Kidney (tissue), 14 donors: ENCODE results near the gene PEX14. TPM values are rescaled to one million over a fixed set of nuclear protein-coding genes. Genes with fewer than 3 reads are reported as not detected.

ENCODE experiments used
- DNase-seq, 5 donors: peaks; one replicate each; pipeline ENCODE4 v3.0.0-alpha.2; 2013 to 2020
- FAIRE-seq: peaks from 2 replicates; lab custom pipeline; 2012; peaks lifted over from hg19 to GRCh38; lab: Jason Lieb, UNC
- H3K27ac ChIP-seq, 2 donors: one replicate each; pipeline ENCODE4 v1.7.0; 2013; ENCODE audit warnings: low read depth in 2 of 2, low read length in 2 of 2, inconsistent platforms in 1 of 2
- H3K27me3 ChIP-seq: one replicate; pipeline ENCODE4 v1.7.1; 2013; ENCODE audit warnings: low read length, inconsistent platforms; ENCODE audit not compliant: control insufficient read depth, insufficient read depth
- H3K36me3 ChIP-seq, 3 donors: one replicate each; pipeline versions ENCODE4 v1.7.0 to v1.7.1; 2013; ENCODE audit warnings: low read length in 3 of 3, control low read depth in 1 of 3, inconsistent platforms in 1 of 3; ENCODE audit not compliant: insufficient read depth in 3 of 3, control insufficient read depth in 2 of 3
- H3K4me1 ChIP-seq, 3 donors: one replicate each; pipeline versions ENCODE4 v1.7.0 to v1.7.1; 2013; ENCODE audit warnings: low read length in 3 of 3, inconsistent platforms in 1 of 3, low read depth in 1 of 3; ENCODE audit not compliant: control insufficient read depth in 2 of 3, insufficient read depth in 2 of 3
- H3K4me3 ChIP-seq, 3 donors: one replicate each; pipeline versions ENCODE4 v1.7.0 to v1.8.1; 2013; ENCODE audit warnings: low read length in 3 of 3, control low read depth in 1 of 3, inconsistent platforms in 1 of 3
- H3K9ac ChIP-seq, 3 donors: one replicate each; pipeline versions ENCODE4 v1.7.0 to v1.7.1; 2013; ENCODE audit warnings: low read length in 3 of 3, control low read depth in 1 of 3, inconsistent platforms in 1 of 3
- H3K9me3 ChIP-seq, 3 donors: one replicate each; pipeline versions ENCODE4 v1.7.0 to v1.7.1; 2013; ENCODE audit warnings: low read length in 3 of 3, control low read depth in 1 of 3, inconsistent platforms in 1 of 3; ENCODE audit not compliant: control insufficient read depth in 2 of 3, insufficient read depth in 1 of 3
- CTCF ChIP-seq: IDR thresholded peaks from 3 replicates; pipeline ENCODE4 v1.5.1; 2012; ENCODE audit warnings: mild to moderate bottlenecking, moderate library complexity, borderline replicate concordance; ENCODE audit not compliant: insufficient read depth; ENCODE audit errors: extremely low read depth
- intact Hi-C: fragments of 100-400 bp; cut with DNase I; formaldehyde crosslinking; loops from one replicate; pipeline ENCODE4 v1.11.1; 2022
- polyA plus RNA-seq: library from polyadenylated mRNA; stranded (reverse); fragments of 350-450 nt; fragmentation: Illumina TruSeq; extraction: RNeasy Lipid Tissue Mini Kit (QIAGEN cat#74804); gene quantifications from one replicate; pipeline ENCODE4 v1.2.3, GENCODE V29; 2014; ENCODE audit warnings: low read depth, low replicate concordance; ENCODE audit not compliant: insufficient read depth
- total RNA-seq: library from RNA; stranded (reverse); fragmentation: NEBNext Ultra II Directional; extraction: Animal tissue kit (Norgen Biotek cat#: 25700); gene quantifications from one replicate; pipeline ENCODE4 v1.2.1, GENCODE V29; 2021
- donor health status: control.
- donor health status: control.
- donor health status: control.
- donor health status: control.
- donor health status: control.
- donor health status: DM: yes; HTN: yes; CAD: no.
- donor health status: Normal renal cell carcinoma (clear cell type).

The PEX14 gene
- total and polyA plus RNA-seq, 2 donors from 2014 or later: 22.8 to 25.8 TPM

DNA sequence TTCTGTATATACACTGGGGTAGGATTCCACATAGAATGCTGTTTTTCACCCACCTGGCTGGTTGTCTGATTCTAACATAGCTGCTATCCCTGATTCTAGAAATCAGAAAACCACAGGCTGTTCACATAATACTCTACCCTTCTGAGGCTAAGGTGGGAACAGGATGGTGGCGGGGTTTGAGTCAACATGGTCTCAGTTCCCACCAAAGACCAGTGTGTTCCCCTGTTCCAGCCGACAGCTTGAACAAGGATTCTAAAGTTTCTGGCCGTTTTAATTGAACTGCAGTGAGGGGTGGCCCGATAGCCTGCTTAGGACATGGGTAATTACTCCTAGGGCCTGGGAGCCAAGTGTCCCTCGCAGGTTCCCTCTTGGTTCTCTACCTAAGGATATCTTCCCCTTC lies 38.4 kb downstream of the PEX14 start:
- H3K4me1 ChIP-seq: peaks cover 0 to 32% (median 19%) of the 10 kb centered on the region in 3 donors
- no peak overlapping the region for H3K9ac ChIP-seq
- intact Hi-C loops: loop anchor here (10.0 kb wide), 1 partner anchor 352 kb away; no protein-coding TSS in a partner anchor

GRCh38 chr1:10514490-10515235 lies 39.9 kb downstream of the PEX14 start:
- H3K9ac ChIP-seq: no peak overlapping the region
- H3K9me3 ChIP-seq: no peaks in the 10 kb centered on the region
- H3K27me3 ChIP-seq: no peaks in the 10 kb centered on the region
- FAIRE-seq: no peak
- peaks cover 0 to 31% (median 24%) of the 10 kb centered on the region in 3 donors for H3K4me1 ChIP-seq
- H3K27ac ChIP-seq: no peak overlapping the region
- intact Hi-C loops: loop anchor here (10.0 kb wide), 1 partner anchor 350 kb away; no protein-coding TSS in a partner anchor
- peak in 3 of 5 donors; percentile 38 to 82 (median 72) for DNase-seq
- peak; percentile 46 for TF ChIP-seq CTCF
- no peak overlapping the region for H3K4me3 ChIP-seq
- no peaks in the 10 kb centered on the region for H3K36me3 ChIP-seq

More for the DNA sequence above, 38.4 kb downstream of the PEX14 start:
- DNase-seq (no peak), FAIRE-seq (no peak)
- Histone ChIP-seq H3K27me3 (no peaks in the 10 kb centered on the region), H3K27ac (no peak overlapping the region), H3K4me3 (no peak overlapping the region), H3K36me3 (no peaks in the 10 kb centered on the region), H3K9me3 (no peaks in the 10 kb centered on the region)
- TF ChIP-seq CTCF: no peak

DNA sequence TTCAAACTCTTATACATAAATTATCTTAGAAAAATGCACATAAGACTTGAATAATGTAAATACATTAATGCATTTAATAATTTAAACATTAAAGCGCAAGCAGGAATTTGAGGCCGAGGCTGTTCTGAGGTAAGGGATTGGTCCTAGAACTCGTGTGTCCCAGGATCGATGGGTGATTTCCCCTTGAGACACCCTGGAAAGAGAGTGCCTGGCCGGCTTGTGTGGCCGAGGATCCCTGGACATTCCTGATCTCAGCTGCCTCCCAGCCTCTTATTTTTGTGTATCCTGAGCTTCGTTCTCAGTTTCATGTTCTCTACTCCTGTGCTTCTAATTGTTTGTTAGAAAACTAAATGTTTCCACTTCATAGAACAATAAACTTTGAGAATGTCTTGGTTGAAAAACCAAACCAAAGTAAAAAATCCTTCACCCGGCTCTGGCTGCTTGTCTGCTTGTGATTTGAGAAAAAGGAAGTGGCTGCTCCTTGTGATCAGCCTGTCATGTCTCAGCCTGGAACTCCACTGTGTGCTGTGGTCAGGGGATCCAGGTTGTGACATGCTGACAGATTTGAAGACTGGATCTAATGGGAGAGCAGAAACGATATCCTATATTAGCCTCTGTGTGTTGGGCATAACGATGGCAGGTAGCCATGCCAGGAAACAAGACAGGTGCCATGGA lies 40.7 kb downstream of the PEX14 start:
- Histone ChIP-seq H3K36me3 (no peaks in the 10 kb centered on the region), H3K9me3 (no peaks in the 10 kb centered on the region), H3K4me3 (no peak overlapping the region), H3K9ac (no peak overlapping the region), H3K27me3 (no peaks in the 10 kb centered on the region), H3K27ac (no peak overlapping the region), H3K4me1 (peaks cover 0 to 23% (median 22%) of the 10 kb centered on the region in 3 donors)
- intact Hi-C loops: loop anchor here (10.0 kb wide), 1 partner anchor 349 kb away; no protein-coding TSS in a partner anchor
- FAIRE-seq: no peak
- no peak for DNase-seq
- TF ChIP-seq CTCF: no peak
